Keratinocyte (primary cell): ENCODE data around the gene TMEM25. TPM values are rescaled to one million over a fixed set of nuclear protein-coding genes. Genes with fewer than 3 reads are reported as not detected.

Experiments
- DNase-seq: peaks from one replicate; pipeline ENCODE4 v3.0.0-alpha.2; 2011; ENCODE audit warnings: low read depth, missing footprints, low spot score
- FAIRE-seq: peaks from 2 replicates; lab custom pipeline; 2011; peaks lifted over from hg19 to GRCh38; lab: Jason Lieb, UNC
- H2AFZ ChIP-seq: 2 replicates; pipeline ENCODE4 v1.6.0; 2012; ENCODE audit warnings: low read length, control low read depth, inconsistent platforms; ENCODE audit not compliant: control insufficient read depth
- H3K27ac ChIP-seq: 2 replicates; pipeline ENCODE4 v1.5.1; 2011; ENCODE audit warnings: low read length; ENCODE audit not compliant: control insufficient read depth, insufficient read depth
- H3K27me3 ChIP-seq: 3 replicates; pipeline ENCODE4 v1.6.0; 2011; ENCODE audit warnings: low read length; ENCODE audit not compliant: control insufficient read depth, insufficient read depth; ENCODE audit errors: extremely low read depth
- H3K36me3 ChIP-seq, 2 experiments: 2 replicates in 1 of 2; 3 replicates in 1 of 2; pipeline ENCODE4 v1.5.1; 2011; ENCODE audit warnings: low read length in 2 of 2, mild to moderate bottlenecking in 1 of 2; ENCODE audit not compliant: control insufficient read depth in 2 of 2, insufficient read depth in 2 of 2; ENCODE audit errors: extremely low read depth in 1 of 2
- H3K4me1 ChIP-seq: 3 replicates; pipeline ENCODE4 v1.5.1; 2011; ENCODE audit warnings: low read length; ENCODE audit not compliant: control insufficient read depth, insufficient read depth; ENCODE audit errors: extremely low read depth
- H3K4me2 ChIP-seq: 3 replicates; pipeline ENCODE4 v1.6.0; 2011; ENCODE audit warnings: low read depth, low read length; ENCODE audit not compliant: control insufficient read depth, insufficient read depth; ENCODE audit errors: extremely low read depth
- H3K4me3 ChIP-seq, 3 experiments: fragments of 200-600 bp in 1 of 3; sonication (generic) in 1 of 3; 2 replicates in 2 of 3; 3 replicates in 1 of 3; pipeline ENCODE4 v1.5.1; 2011 to 2016; ENCODE audit warnings: low read length in 3 of 3, mild to moderate bottlenecking in 3 of 3, control low read depth in 2 of 3, inconsistent platforms in 1 of 3, low read depth in 1 of 3, mixed read lengths in 1 of 3, mixed run types in 1 of 3, moderate library complexity in 1 of 3; ENCODE audit not compliant: control insufficient read depth in 2 of 3, insufficient read depth in 2 of 3; ENCODE audit errors: extremely low read depth in 1 of 3
- H3K79me2 ChIP-seq: 2 replicates; pipeline ENCODE4 v1.6.0; 2012; ENCODE audit warnings: low read length; ENCODE audit not compliant: control insufficient read depth, insufficient read depth
- H3K9ac ChIP-seq: 3 replicates; pipeline ENCODE4 v1.6.0; 2011; ENCODE audit warnings: low read length; ENCODE audit not compliant: control insufficient read depth, insufficient read depth; ENCODE audit errors: extremely low read depth
- H3K9me1 ChIP-seq: 3 replicates; pipeline ENCODE4 v1.6.0; 2011; ENCODE audit warnings: low read length; ENCODE audit not compliant: control insufficient read depth, insufficient read depth; ENCODE audit errors: extremely low read depth
- H3K9me3 ChIP-seq: 2 replicates; pipeline ENCODE4 v1.5.1; 2012; ENCODE audit warnings: low read depth, low read length; ENCODE audit not compliant: control insufficient read depth
- H4K20me1 ChIP-seq: 3 replicates; pipeline ENCODE4 v1.6.0; 2011; ENCODE audit warnings: low read length; ENCODE audit not compliant: control insufficient read depth, insufficient read depth; ENCODE audit errors: extremely low read depth
- CTCF ChIP-seq, 3 experiments: IDR thresholded peaks in 1 of 3; conservative IDR thresholded peaks in 1 of 3; optimal IDR thresholded peaks in 1 of 3; 2 replicates in 2 of 3; 3 replicates in 1 of 3; pipeline versions ENCODE3 to v1.5.1; 2011; ENCODE audit warnings: low read length in 3 of 3, mild to moderate bottlenecking in 3 of 3, moderate library complexity in 2 of 3, control low read depth in 1 of 3, inconsistent platforms in 1 of 3; ENCODE audit not compliant: insufficient read depth in 2 of 3; ENCODE audit errors: extremely low read depth in 1 of 3
- EZH2 ChIP-seq: IDR thresholded peaks from one replicate; pipeline ENCODE4 v1.6.1; 2012; ENCODE audit warnings: inconsistent platforms, mild to moderate bottlenecking, low read length, moderate library complexity
- dilution Hi-C: fragments of 300-500 bp; cut with MboI; formaldehyde crosslinking; loops from one replicate; pipeline ENCODE4 v1.7.0; 2020; ENCODE audit warnings: low sequenced_read_pairs; ENCODE audit not compliant: extremely low pct_ligation_motif_present
- polyA plus RNA-seq, 5 experiments: library from polyadenylated mRNA; depleted of rRNA in 3 of 5; stranded (reverse) in 3 of 5; stranded (forward) in 1 of 5; unstranded in 1 of 5; fragments of >200 nt; gene quantifications; 1 replicate in 1 of 5; 2 replicates in 3 of 5; 3 replicates in 1 of 5; pipeline versions ENCODE4 v1.2.1 to v1.2.3, GENCODE V29; 2011 to 2012; ENCODE audit warnings: missing spikeins in 2 of 5, low read depth in 1 of 5, low replicate concordance in 1 of 5

The TMEM25 gene
- polyA plus RNA-seq, 1 donor (not counting 4 experiments of a cell fraction or from before 2014, with no cell fraction given), result 12.9 TPM

- Histone ChIP-seq H3K4me2 (no peak overlapping the region), H3K27me3 (no peaks in the 10 kb centered on the region), H3K4me1 (no peaks in the 10 kb centered on the region), H3K9ac (no peak overlapping the region), H3K79me2 (no peaks in the 10 kb centered on the region), H3K4me3 (no peak overlapping the region), H3K9me1 (no peaks in the 10 kb centered on the region), H3K9me3 (no peaks in the 10 kb centered on the region), H4K20me1 (no peaks in the 10 kb centered on the region), H3K36me3 (peaks cover 29 to 43% of the 10 kb centered on the region in 2 experiments), H2AFZ (no peak overlapping the region), H3K27ac (no peak overlapping the region)
- no peak for FAIRE-seq
- no peak for DNase-seq
- dilution Hi-C loops, result no loop called here
- TF ChIP-seq CTCF (optimal IDR thresholded peaks at IDR 0.05 in 1 of 3, IDR thresholded peaks at IDR 0.05 in 1 of 3, conservative IDR thresholded peaks at IDR 0.05 in 1 of 3; ENCODE audit: extremely low read depth in 1 of 3, insufficient read depth in 2 of 3, low read length in 3 of 3) (no peak), EZH2 (no peak)
Measured at GRCh38 chr11:118511601-118512000, 19.4 kb upstream of the TMEM25 start.

- no peaks in the 10 kb centered on the region for H3K27me3 ChIP-seq
- DNase-seq, result no peak
- H3K36me3 ChIP-seq, result peaks cover 24 to 32% of the 10 kb centered on the region in 2 experiments
- H3K9me3 ChIP-seq, result no peaks in the 10 kb centered on the region
- no peak overlapping the region for H3K27ac ChIP-seq
- no peak for FAIRE-seq
- no peak overlapping the region for H3K4me2 ChIP-seq
- H3K9ac ChIP-seq, result no peak overlapping the region
- H3K4me1 ChIP-seq, result no peaks in the 10 kb centered on the region
- H3K9me1 ChIP-seq, result no peaks in the 10 kb centered on the region
- dilution Hi-C loops, result no loop called here
- no peak overlapping the region for H3K4me3 ChIP-seq
- H4K20me1 ChIP-seq, result no peaks in the 10 kb centered on the region
- no peaks in the 10 kb centered on the region for H3K79me2 ChIP-seq
- H2AFZ ChIP-seq, result no peak overlapping the region
- TF ChIP-seq CTCF (optimal IDR thresholded peaks at IDR 0.05 in 1 of 3, IDR thresholded peaks at IDR 0.05 in 1 of 3, conservative IDR thresholded peaks at IDR 0.05 in 1 of 3; ENCODE audit: extremely low read depth in 1 of 3, insufficient read depth in 2 of 3, low read length in 3 of 3) (no peak), EZH2 (no peak)
Measured at GRCh38 chr11:118514103-118514502, 16.9 kb upstream of the TMEM25 start.
